SJCRH30 (cell line): Measurements from ENCODE around the gene HOXC11. TPM values are rescaled to one million over a fixed set of nuclear protein-coding genes. Genes with fewer than 3 reads are reported as not detected.

Experiments used
- DNase-seq, 2 experiments: peaks; one replicate each; pipeline ENCODE4 v3.0.0-alpha.2; 2015 to 2020
- H3K27ac ChIP-seq: fragments of 250-450 bp; sonication (Bioruptor Pico); 2 replicates; pipeline ENCODE4 v1.5.1; 2020; ENCODE audit warnings: mild to moderate bottlenecking, moderate library complexity
- H3K27me3 ChIP-seq: fragments of 250-450 bp; sonication (Bioruptor Pico); 2 replicates; pipeline ENCODE4 v1.5.1; 2020; ENCODE audit warnings: mild to moderate bottlenecking, moderate library complexity
- H3K36me3 ChIP-seq: fragments of 250-450 bp; sonication (Bioruptor Pico); 2 replicates; pipeline ENCODE4 v1.5.1; 2020; ENCODE audit warnings: mild to moderate bottlenecking, moderate library complexity
- H3K4me1 ChIP-seq: fragments of 250-450 bp; sonication (Bioruptor Pico); 2 replicates; pipeline ENCODE4 v1.5.1; 2020; ENCODE audit warnings: mild to moderate bottlenecking, moderate library complexity
- H3K4me3 ChIP-seq: fragments of 250-450 bp; sonication (Bioruptor Pico); 2 replicates; pipeline ENCODE4 v1.5.1; 2020; ENCODE audit warnings: mild to moderate bottlenecking, moderate library complexity
- H3K9me3 ChIP-seq: fragments of 250-450 bp; sonication (Bioruptor Pico); replicated peaks from 2 replicates; pipeline ENCODE4 v1.5.1; 2020; ENCODE audit warnings: mild to moderate bottlenecking, moderate library complexity
- total RNA-seq: library from RNA; depleted of rRNA; stranded (reverse); fragments of >200 nt; shearing (Covaris generic); gene quantifications from 2 replicates; pipeline ENCODE4 v1.2.3, GENCODE V29; 2014

HOXC11 gene
- total RNA-seq, 1 experiment from 2014 or later = 1.1 TPM

DNA sequence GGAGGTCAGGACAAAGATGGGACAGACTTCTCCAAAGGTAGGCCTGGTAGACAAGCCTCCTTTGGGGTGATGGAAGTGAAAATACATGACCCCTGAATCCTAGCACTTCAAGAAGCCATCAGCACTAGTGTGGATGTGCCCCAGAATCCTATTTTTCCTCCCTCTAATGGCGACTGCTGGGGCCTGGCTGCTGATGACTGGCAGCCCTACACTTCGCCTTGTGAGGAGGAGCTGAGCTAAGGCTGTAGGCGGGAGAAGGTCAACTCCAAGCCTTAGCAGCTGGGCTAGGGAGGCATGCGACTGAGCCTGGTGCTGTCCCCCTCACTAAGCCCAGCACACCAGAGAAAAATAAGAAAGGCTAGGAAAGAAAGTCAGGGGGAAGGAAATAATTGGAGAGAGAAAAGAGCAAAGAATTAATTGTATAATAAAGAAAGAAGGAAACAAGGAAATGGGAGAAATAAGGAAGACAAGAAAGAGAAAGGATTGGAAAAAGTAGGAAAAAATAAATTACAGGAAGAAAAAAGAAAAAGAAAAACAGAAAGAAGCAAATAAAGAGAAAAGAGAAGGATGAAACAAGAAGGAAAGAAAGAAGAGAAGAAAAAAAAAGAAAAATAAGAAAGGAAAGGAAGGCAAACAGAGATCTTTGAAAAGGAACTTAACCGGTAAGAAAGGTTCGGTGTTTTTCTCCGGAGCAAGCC is 7.3 kb downstream of the HOXC11 start:
- Histone ChIP-seq H3K4me3 (no peak overlapping the region), H3K27ac (no peak overlapping the region)

GRCh38 chr12:53980802-53981496 is 8.0 kb downstream of the HOXC11 start:
- no peaks in the 10 kb centered on the region for H3K36me3 ChIP-seq
- DNase-seq = no peak
- no peak overlapping the region for H3K4me3 ChIP-seq
- peaks cover 13% of the 10 kb centered on the region for H3K27me3 ChIP-seq
- H3K27ac ChIP-seq = no peak overlapping the region
- no peaks in the 10 kb centered on the region for H3K9me3 ChIP-seq
- peaks cover 3% of the 10 kb centered on the region; the same call in 1 of the 2 replicates for H3K4me1 ChIP-seq

More for the DNA sequence above, 7.3 kb downstream of the HOXC11 start:
- Histone ChIP-seq H3K9me3 (no peaks in the 10 kb centered on the region), H3K27me3 (peaks cover 13% of the 10 kb centered on the region), H3K4me1 (peaks cover 3% of the 10 kb centered on the region; the same call in 1 of the 2 replicates), H3K36me3 (no peaks in the 10 kb centered on the region)
- no peak for DNase-seq

DNA sequence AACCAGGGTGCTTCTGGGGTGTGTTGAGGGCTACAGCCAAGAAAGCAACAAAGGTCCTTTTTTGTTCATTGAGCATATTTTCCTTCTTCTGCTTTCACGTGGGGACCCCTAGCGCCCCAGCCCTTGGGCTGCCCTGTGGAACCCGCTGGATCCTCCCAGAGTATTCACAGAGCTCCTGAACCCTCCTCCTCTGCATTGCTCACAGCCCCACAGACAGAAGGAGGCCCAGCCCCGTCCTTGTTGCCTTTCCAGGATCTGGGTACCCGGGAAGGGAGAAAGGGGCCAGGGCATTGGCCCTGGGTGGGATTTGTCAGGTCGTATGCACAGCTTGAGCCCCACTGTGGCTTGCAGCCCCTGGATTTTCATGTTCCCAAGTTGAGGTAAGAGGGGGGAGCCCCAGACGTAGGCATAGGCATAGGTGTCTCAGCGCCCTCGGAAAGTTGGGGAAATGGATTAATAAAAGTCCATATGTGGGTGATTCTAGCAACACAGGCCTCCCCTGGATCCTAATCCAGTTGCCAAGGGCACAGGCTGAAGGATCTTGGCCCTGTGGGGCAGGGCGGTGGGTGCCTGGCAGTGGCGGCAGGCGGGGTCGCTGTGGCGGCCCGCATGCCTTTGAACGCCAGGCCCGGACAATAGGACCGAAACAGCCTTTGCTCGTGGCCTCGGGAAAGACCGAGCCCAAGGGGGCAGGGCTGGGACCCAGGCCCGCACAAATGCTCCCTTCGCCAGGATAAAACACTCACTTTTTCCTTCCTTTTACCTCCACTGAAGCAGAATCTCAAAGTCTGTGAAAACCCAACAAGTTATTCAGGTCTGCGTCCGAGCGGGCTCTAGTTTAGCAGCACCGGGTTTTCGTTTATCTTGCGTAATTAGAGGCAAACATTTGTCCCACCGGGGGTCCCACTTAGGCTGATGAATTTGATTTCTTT is 9.0 kb downstream of the HOXC11 start:
- no peak for DNase-seq
- Histone ChIP-seq H3K27me3 (peaks cover 13% of the 10 kb centered on the region), H3K36me3 (no peaks in the 10 kb centered on the region), H3K4me3 (no peak overlapping the region), H3K4me1 (peaks cover 3% of the 10 kb centered on the region; the same call in 1 of the 2 replicates), H3K9me3 (no peaks in the 10 kb centered on the region), H3K27ac (no peak overlapping the region)

DNA sequence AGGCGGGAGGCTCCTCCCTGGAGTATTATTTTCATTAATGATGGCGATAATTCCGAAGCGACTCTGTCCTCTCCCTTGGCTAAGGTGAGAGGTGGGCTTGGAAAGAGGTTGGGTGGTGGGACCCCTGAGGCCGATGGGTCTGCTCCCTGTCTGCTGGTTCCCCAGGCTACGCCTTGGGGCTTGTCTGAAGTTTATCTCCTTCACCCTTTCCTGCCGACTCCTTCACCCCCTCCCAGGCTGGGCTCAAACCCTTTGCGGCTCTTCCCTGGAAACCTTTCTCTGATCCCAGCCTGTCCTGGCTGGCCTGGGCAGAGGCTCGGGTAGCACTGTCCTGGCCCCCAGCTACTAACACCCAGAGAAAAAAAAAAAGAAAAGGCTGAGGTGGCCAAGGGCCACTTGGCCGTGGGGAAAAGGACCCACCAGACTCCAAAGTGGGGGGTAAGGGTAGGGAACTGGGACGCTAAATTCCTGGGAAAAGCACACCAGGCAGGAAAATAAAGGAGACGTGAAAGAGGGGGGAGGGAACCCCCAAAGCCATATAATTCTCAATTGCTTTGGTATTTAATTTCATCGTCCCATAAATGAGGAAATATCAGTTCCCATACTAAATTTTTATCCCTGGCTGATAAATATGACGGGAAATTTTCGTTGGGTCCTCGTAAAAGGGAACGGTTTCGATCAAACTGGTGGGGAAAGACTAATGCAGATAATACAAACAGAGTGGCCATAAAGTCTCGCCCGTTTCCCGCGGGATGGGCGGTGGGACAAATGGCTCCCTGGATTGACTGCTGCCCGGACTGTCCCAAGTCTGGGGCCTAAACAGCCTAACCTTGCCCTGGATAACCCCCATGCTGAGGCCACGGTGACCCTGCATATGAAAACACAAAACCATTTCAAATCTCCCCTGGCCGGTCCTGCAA is 10.0 kb downstream of the HOXC11 start:
- DNase-seq = no peak
- no peaks in the 10 kb centered on the region for H3K4me1 ChIP-seq
- H3K27ac ChIP-seq = no peak overlapping the region
- H3K4me3 ChIP-seq = no peak overlapping the region
- H3K9me3 ChIP-seq = no peaks in the 10 kb centered on the region
- H3K36me3 ChIP-seq = no peaks in the 10 kb centered on the region
- H3K27me3 ChIP-seq = peaks cover 13% of the 10 kb centered on the region

DNA sequence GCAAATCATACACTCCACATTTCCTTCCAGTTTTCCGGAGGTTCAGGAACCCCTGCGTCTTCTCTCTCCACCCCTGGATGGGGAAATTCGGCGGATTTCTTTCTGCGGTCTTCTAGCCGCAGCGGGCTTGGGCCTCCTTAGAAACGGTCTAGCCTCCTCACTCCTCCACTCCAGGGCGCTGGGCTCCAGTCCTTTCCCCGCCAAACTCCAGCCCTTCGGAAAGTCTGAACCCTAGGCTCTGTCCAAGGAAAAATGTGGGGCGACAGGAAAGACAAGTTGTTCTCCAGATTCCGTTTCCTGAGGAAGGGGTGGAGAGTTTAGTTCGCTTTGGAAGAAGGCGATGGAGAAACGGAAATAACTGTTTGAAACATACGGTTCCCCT is 10.6 kb downstream of the HOXC11 start:
- Histone ChIP-seq H3K4me3 (no peak overlapping the region), H3K9me3 (no peaks in the 10 kb centered on the region), H3K4me1 (no peaks in the 10 kb centered on the region), H3K27me3 (peaks cover 13% of the 10 kb centered on the region), H3K27ac (no peak overlapping the region), H3K36me3 (no peaks in the 10 kb centered on the region)
- DNase-seq = no peak

- H3K9me3 ChIP-seq = no peaks in the 10 kb centered on the region
- H3K4me3 ChIP-seq = 0 out of 2 replicates have a peak overlapping the region, but pooled peaks have one; percentile 19
- no peak overlapping the region for H3K27ac ChIP-seq
- H3K36me3 ChIP-seq = no peaks in the 10 kb centered on the region
- DNase-seq = no peak
- no peaks in the 10 kb centered on the region for H3K4me1 ChIP-seq
- H3K27me3 ChIP-seq = peaks cover 13% of the 10 kb centered on the region
Observed at GRCh38 chr12:53983950-53984572, 11.1 kb downstream of the HOXC11 start.

DNA sequence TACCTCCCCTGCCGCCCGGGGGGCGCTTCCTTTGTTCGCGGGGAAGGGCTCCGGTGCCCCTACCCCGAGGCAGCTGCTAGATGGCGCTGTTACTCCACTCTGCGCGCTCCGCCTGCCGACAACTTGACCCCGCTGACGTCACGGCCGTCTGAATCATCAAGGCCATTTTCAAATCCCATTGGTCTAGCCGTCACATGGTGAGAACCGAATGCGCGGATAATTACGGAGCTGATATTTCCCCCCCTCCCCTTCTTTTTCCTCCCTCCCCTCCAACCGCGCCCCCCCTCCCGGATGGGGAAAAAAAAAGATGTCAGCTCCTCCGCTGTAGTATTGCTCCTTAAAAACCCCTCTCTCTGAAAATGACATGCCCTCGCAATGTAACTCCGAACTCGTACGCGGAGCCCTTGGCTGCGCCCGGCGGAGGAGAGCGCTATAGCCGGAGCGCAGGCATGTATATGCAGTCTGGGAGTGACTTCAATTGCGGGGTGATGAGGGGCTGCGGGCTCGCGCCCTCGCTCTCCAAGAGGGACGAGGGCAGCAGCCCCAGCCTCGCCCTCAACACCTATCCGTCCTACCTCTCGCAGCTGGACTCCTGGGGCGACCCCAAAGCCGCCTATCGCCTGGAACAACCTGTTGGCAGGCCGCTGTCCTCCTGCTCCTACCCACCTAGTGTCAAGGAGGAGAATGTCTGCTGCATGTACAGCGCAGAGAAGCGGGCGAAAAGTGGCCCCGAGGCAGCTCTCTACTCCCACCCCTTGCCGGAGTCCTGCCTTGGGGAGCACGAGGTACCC is 12.2 kb downstream of the HOXC11 start, which contains the start of gene HOXC10:
HOXC10 (plus strand) TSS at position 246 of the 791 bp plus-strand sequence; CDS start at position 360, 114 bp downstream.
- Histone ChIP-seq H3K27me3 (peaks cover 13% of the 10 kb centered on the region), H3K9me3 (no peaks in the 10 kb centered on the region), H3K4me3 (peak within 1 kb of the TSS; percentile 40), H3K27ac (no peak within 1 kb of the TSS), H3K36me3 (no peaks in the 10 kb centered on the region), H3K4me1 (no peaks in the 10 kb centered on the region)
- peak; percentile 92 to 95 for DNase-seq

GRCh38 chr12:53985692-53985993 is 12.7 kb downstream of the HOXC11 start:
- H3K9me3 ChIP-seq = no peaks in the 10 kb centered on the region
- no peak overlapping the region for H3K27ac ChIP-seq
- DNase-seq = no peak
- H3K36me3 ChIP-seq = no peaks in the 10 kb centered on the region
- H3K27me3 ChIP-seq = peaks cover 11% of the 10 kb centered on the region
- no peaks in the 10 kb centered on the region for H3K4me1 ChIP-seq
- H3K4me3 ChIP-seq = no peak overlapping the region

- H3K27ac ChIP-seq = no peak overlapping the region
- H3K36me3 ChIP-seq = no peaks in the 10 kb centered on the region
- H3K4me1 ChIP-seq = no peaks in the 10 kb centered on the region
- no peak for DNase-seq
- no peak overlapping the region for H3K4me3 ChIP-seq
- no peaks in the 10 kb centered on the region for H3K9me3 ChIP-seq
- H3K27me3 ChIP-seq = peaks cover 13% of the 10 kb centered on the region
Observed at GRCh38 chr12:53985994-53986685, 13.2 kb downstream of the HOXC11 start.

DNA sequence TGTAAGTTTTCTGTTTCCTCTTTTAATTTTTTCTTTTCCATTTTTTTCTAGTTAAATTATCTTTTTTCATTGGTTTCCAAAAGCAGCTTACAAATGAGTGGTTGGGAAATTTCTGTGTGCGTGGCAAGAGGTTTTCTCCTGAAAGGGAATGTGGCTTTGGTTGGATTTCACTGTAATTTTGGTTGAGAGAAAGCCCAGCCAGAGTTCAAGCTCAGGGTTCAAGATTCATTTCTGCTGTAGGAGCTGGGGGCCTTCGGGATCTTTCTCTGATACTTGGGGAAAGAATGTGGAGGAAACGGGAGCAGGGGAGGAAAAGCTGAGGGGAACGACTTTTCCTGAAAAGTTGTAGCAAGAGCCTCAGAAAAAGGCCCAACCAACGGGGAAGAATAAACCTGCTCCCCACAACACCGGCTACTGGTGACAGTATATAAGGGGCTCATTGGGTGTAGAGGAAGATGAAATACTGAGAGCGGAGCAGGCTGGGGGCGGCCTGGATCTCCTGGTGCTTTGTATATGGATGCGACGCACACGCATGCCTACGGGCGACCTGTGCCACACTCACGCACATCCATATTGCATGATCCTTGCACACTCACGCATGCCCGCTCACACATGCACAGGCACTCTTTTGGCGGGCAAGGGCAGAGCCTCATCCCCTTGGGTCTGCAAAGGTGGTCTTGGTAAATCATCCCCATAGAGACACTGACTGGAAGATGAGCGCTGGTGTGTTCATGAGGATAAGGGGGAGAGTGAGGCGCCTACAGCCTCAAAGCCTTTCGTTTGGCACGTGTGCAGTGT is 14.0 kb downstream of the HOXC11 start:
- Histone ChIP-seq H3K27me3 (peaks cover 18% of the 10 kb centered on the region), H3K36me3 (no peaks in the 10 kb centered on the region), H3K9me3 (no peaks in the 10 kb centered on the region), H3K4me3 (no peak overlapping the region), H3K4me1 (no peaks in the 10 kb centered on the region), H3K27ac (no peak overlapping the region)
- DNase-seq = no peak

DNA sequence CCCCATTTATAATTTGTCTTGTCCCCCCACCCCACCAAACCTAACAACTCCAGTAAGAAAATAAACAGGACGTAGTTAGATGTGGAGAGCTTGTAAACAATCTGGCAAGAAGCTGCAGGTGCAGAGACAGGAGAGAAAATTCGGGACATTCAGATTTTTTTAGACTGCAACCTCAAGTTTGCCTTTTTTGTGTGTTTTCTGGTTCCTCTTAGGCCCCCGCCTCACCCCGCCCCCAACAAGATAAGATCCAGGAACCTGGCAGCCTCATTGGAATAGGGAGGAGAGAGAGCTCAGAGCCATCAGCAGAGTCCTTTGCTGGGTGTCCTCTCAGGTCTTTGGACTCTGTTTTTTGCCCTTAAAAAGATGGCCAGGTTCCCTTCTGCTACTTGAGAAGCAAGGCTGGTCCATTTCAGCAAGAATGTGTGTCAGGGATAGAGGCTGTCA is 14.9 kb downstream of the HOXC11 start:
- Histone ChIP-seq H3K27me3 (peaks cover 23% of the 10 kb centered on the region), H3K27ac (no peak overlapping the region), H3K9me3 (no peaks in the 10 kb centered on the region), H3K4me3 (no peak overlapping the region), H3K36me3 (no peaks in the 10 kb centered on the region), H3K4me1 (no peaks in the 10 kb centered on the region)
- DNase-seq = no peak
